H1 (cell line): ENCODE measurements around the gene PPIF.

Experiments used
- ATF2 ChIP-seq: IDR thresholded peaks from 2 replicates; pipeline ENCODE4 v1.6.1; 2012; ENCODE audit warnings: low read length, inconsistent platforms
- CEBPB ChIP-seq: IDR thresholded peaks from 2 replicates; pipeline ENCODE4 v1.6.1; 2012; ENCODE audit warnings: low read depth, low read length
- CTBP2 ChIP-seq: IDR thresholded peaks from 2 replicates; pipeline ENCODE4 v1.7.0; 2011; ENCODE audit warnings: borderline replicate concordance, mild to moderate bottlenecking, moderate library complexity, mixed read lengths, low read length; ENCODE audit not compliant: insufficient read depth, insufficient read length
- CTCF ChIP-seq, 3 experiments: IDR thresholded peaks; 1 replicate in 2 of 3; 2 replicates in 1 of 3; pipeline versions ENCODE4 v1.5.1 to v1.6.1; 2011; ENCODE audit warnings: low read length in 3 of 3, mild to moderate bottlenecking in 3 of 3, inconsistent platforms in 2 of 3, low read depth in 1 of 3, moderate library complexity in 1 of 3; ENCODE audit not compliant: insufficient read depth in 1 of 3; ENCODE audit errors: control extremely low read depth in 1 of 3
- EP300 ChIP-seq, 2 experiments: IDR thresholded peaks; 1 replicate in 1 of 2; 2 replicates in 1 of 2; pipeline ENCODE4 v1.6.1; 2011 to 2012; ENCODE audit warnings: low read depth in 2 of 2, low read length in 2 of 2, mild to moderate bottlenecking in 2 of 2, borderline replicate concordance in 1 of 2, inconsistent platforms in 1 of 2, moderate library complexity in 1 of 2
- EZH2 ChIP-seq: fragments of 200-600 bp; sonication (generic); IDR thresholded peaks from 2 replicates; pipeline ENCODE4 v1.7.1; 2012; ENCODE audit warnings: low read depth, mild to moderate bottlenecking, moderate library complexity, low read length, inconsistent platforms; ENCODE audit not compliant: severe bottlenecking
- FOSL1 ChIP-seq: IDR thresholded peaks from 2 replicates; pipeline ENCODE4 v1.6.1; 2011; ENCODE audit warnings: mild to moderate bottlenecking, low read depth, low read length, moderate library complexity; ENCODE audit not compliant: insufficient read depth
- JUND ChIP-seq: IDR thresholded peaks from 2 replicates; pipeline ENCODE4 v1.6.1; 2011; ENCODE audit warnings: mild to moderate bottlenecking, improper control_type of control experiment, low read length
- MAX ChIP-seq: IDR thresholded peaks from 2 replicates; pipeline ENCODE4 v1.6.1; 2012; ENCODE audit warnings: inconsistent platforms
- POLR2A ChIP-seq, 2 experiments: IDR thresholded peaks; 1 replicate in 1 of 2; 2 replicates in 1 of 2; pipeline ENCODE4 v1.6.1; 2011; ENCODE audit warnings: low read depth in 2 of 2, low read length in 2 of 2, mild to moderate bottlenecking in 2 of 2; ENCODE audit errors: control extremely low read depth in 1 of 2
- RFX5 ChIP-seq: IDR thresholded peaks from 2 replicates; pipeline ENCODE4 v1.6.1; 2011; ENCODE audit warnings: low read depth, low read length, improper control_type of control experiment, borderline replicate concordance
- SAP30 ChIP-seq: fragments of 300-600 bp; sonication (generic); IDR thresholded peaks from 2 replicates; pipeline ENCODE4 v1.7.1; 2012; ENCODE audit warnings: low read length, moderate library complexity, mild to moderate bottlenecking, inconsistent platforms; ENCODE audit not compliant: insufficient read depth, insufficient replicate concordance
- SP1 ChIP-seq: IDR thresholded peaks from 2 replicates; pipeline ENCODE4 v1.6.1; 2011; ENCODE audit warnings: low read depth, low read length
- SP2 ChIP-seq: IDR thresholded peaks from 2 replicates; pipeline ENCODE4 v1.6.1; 2012; ENCODE audit warnings: mild to moderate bottlenecking, low read length, inconsistent platforms

GRCh38 chr10:79349072-79349491 is 1.8 kb downstream of the PPIF start:
- TF ChIP-seq SP1, result no peak
- no peak for TF ChIP-seq FOSL1
- TF ChIP-seq CEBPB, result no peak
- no peak for TF ChIP-seq EZH2
- TF ChIP-seq SAP30, result no peak
- TF ChIP-seq EP300 (IDR thresholded peaks at IDR 0.05; ENCODE audit: borderline replicate concordance in 1 of 2, low read depth in 2 of 2, low read length in 2 of 2), result no peak
- TF ChIP-seq MAX, result no peak
- no peak for TF ChIP-seq JUND
- TF ChIP-seq SP2, result no peak
- no peak for TF ChIP-seq CTBP2
- TF ChIP-seq CTCF (IDR thresholded peaks at IDR 0.05; ENCODE audit: control extremely low read depth in 1 of 3, insufficient read depth in 1 of 3, low read depth in 1 of 3, low read length in 3 of 3), result no peak
- no peak for TF ChIP-seq ATF2
- no peak for TF ChIP-seq POLR2A (IDR thresholded peaks at IDR 0.05; ENCODE audit: control extremely low read depth in 1 of 2, low read depth in 2 of 2, low read length in 2 of 2)
- TF ChIP-seq RFX5, result no peak
